GM19193 (cell line): ENCODE results near the gene CIROP.

ENCODE experiments used
- POLR2A ChIP-seq: IDR thresholded peaks from 4 replicates; pipeline ENCODE4 v1.6.1; 2011; ENCODE audit not compliant: insufficient read depth, insufficient read length; ENCODE audit errors: extremely low read depth

Gene CIROP

GRCh38 chr14:23137813-23138535 is 33.2 kb upstream of the CIROP start:
- TF ChIP-seq POLR2A: no peak

GRCh38 chr14:23137192-23137812 is 32.5 kb upstream of the CIROP start:
- no peak for TF ChIP-seq POLR2A

- TF ChIP-seq POLR2A: no peak
Measured at GRCh38 chr14:23136566-23137133, 31.9 kb upstream of the CIROP start.

GRCh38 chr14:23132970-23133369 is 28.2 kb upstream of the CIROP start:
- TF ChIP-seq POLR2A: no peak

GRCh38 chr14:23131482-23131881 is 26.7 kb upstream of the CIROP start:
- TF ChIP-seq POLR2A: no peak

- TF ChIP-seq POLR2A: no peak
Measured at GRCh38 chr14:23130871-23131270, 26.1 kb upstream of the CIROP start.

GRCh38 chr14:23129759-23130316 is 25.0 kb upstream of the CIROP start:
- no peak for TF ChIP-seq POLR2A

- TF ChIP-seq POLR2A: no peak
Measured at GRCh38 chr14:23128969-23129758, 24.4 kb upstream of the CIROP start.

- no peak for TF ChIP-seq POLR2A
Measured at GRCh38 chr14:23127861-23128260, 23.1 kb upstream of the CIROP start.

- TF ChIP-seq POLR2A: no peak
Measured at GRCh38 chr14:23126548-23127278, 21.9 kb upstream of the CIROP start.

- no peak for TF ChIP-seq POLR2A
Measured at GRCh38 chr14:23125933-23126524, 21.2 kb upstream of the CIROP start.

GRCh38 chr14:23125011-23125410 is 20.2 kb upstream of the CIROP start:
- no peak for TF ChIP-seq POLR2A

- no peak for TF ChIP-seq POLR2A
Measured at GRCh38 chr14:23124337-23124954, 19.7 kb upstream of the CIROP start.

- TF ChIP-seq POLR2A: no peak
Measured at GRCh38 chr14:23123419-23123818, 18.6 kb upstream of the CIROP start.
